Subcutaneous abdominal adipose tissue (tissue), 5 donors: Measurements from ENCODE around the gene COL4A1.

Experiments
- H3K27ac ChIP-seq: one replicate; pipeline ENCODE4 v1.7.0; 2013; ENCODE audit warnings: low read depth, mild to moderate bottlenecking, inconsistent platforms, low read length, moderate library complexity
- H3K27me3 ChIP-seq, 5 donors: one replicate each; pipeline ENCODE4 v1.7.0; 2013; ENCODE audit warnings: low read length in 5 of 5, inconsistent platforms in 1 of 5; ENCODE audit not compliant: control insufficient read depth in 5 of 5, insufficient read depth in 4 of 5
- H3K36me3 ChIP-seq, 5 donors: one replicate each; pipeline ENCODE4 v1.7.0; 2013; ENCODE audit warnings: low read length in 5 of 5; ENCODE audit not compliant: control insufficient read depth in 5 of 5, insufficient read depth in 5 of 5
- H3K4me1 ChIP-seq, 5 donors: one replicate each; pipeline ENCODE4 v1.7.0; 2013; ENCODE audit warnings: low read length in 5 of 5, mild to moderate bottlenecking in 3 of 5, moderate library complexity in 1 of 5; ENCODE audit not compliant: control insufficient read depth in 5 of 5, insufficient read depth in 5 of 5
- H3K4me3 ChIP-seq, 5 donors: one replicate each; pipeline ENCODE4 v1.7.0; 2013; ENCODE audit warnings: low read length in 5 of 5, low read depth in 1 of 5
- H3K9ac ChIP-seq, 5 donors: one replicate each; pipeline ENCODE4 v1.7.0; 2013; ENCODE audit warnings: low read length in 5 of 5, mild to moderate bottlenecking in 4 of 5, moderate library complexity in 3 of 5
- H3K9me3 ChIP-seq, 5 donors: one replicate each; pipeline ENCODE4 v1.7.0; 2013; ENCODE audit warnings: low read length in 5 of 5; ENCODE audit not compliant: control insufficient read depth in 5 of 5
- donor health status: healthy.
- donor health status: healthy.
- donor health status: healthy.
- donor health status: healthy.
- donor health status: healthy.

The COL4A1 gene

DNA sequence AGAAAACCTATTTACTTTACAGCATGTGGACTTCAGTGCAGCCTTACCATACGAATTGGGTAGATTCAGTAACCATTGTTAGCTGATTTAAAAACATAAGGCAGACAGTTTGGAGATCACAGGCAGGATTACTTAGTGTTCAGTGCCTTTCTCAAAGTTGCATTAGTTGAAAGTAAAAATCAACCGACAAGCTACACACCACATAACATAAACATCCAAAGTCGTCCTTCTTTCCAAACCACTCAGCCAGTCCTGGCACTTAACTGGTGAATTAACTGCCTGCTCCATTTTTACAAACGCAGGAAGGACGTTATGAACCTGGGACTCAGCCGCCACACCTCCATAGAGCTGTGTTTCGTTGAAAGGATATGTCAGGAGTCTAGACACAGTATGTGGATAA, 91.4 kb downstream of the COL4A1 start:
- Histone ChIP-seq H3K27ac (peak overlapping the region; percentile 95), H3K9me3 (no peaks in the 10 kb centered on the region), H3K9ac (peak overlapping the region in 2 of 5 donors; percentile 49 to 65), H3K4me1 (peaks cover 14 to 59% (median 42%) of the 10 kb centered on the region in 5 donors), H3K4me3 (no peak overlapping the region), H3K36me3 (peaks cover 13 to 44% (median 37%) of the 10 kb centered on the region in 5 donors), H3K27me3 (no peaks in the 10 kb centered on the region)

DNA sequence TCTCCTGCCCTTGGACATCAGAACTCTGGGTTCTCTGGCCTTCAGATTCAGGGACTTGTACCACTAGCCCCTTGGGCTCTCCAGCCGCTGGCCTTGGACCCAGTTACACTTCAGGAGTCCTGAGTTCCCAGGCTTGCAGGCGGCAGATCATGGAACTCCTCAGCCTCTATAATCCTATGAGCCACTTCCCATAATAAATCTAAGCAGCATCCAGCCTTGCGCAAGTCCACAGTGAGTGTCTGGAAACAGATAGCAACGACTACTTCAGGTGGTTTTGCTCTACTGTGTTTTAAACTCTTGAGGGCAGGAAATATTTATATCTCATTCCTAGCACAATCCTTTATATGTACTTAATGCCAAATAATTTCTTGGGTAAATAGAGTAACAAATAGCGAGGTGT, 92.3 kb downstream of the COL4A1 start:
- Histone ChIP-seq H3K27ac (peak overlapping the region; percentile 95), H3K9me3 (no peaks in the 10 kb centered on the region), H3K4me1 (peaks cover 14 to 54% (median 42%) of the 10 kb centered on the region in 5 donors), H3K27me3 (no peaks in the 10 kb centered on the region), H3K9ac (no peak overlapping the region), H3K36me3 (peaks cover 13 to 54% (median 46%) of the 10 kb centered on the region in 5 donors), H3K4me3 (no peak overlapping the region)

DNA sequence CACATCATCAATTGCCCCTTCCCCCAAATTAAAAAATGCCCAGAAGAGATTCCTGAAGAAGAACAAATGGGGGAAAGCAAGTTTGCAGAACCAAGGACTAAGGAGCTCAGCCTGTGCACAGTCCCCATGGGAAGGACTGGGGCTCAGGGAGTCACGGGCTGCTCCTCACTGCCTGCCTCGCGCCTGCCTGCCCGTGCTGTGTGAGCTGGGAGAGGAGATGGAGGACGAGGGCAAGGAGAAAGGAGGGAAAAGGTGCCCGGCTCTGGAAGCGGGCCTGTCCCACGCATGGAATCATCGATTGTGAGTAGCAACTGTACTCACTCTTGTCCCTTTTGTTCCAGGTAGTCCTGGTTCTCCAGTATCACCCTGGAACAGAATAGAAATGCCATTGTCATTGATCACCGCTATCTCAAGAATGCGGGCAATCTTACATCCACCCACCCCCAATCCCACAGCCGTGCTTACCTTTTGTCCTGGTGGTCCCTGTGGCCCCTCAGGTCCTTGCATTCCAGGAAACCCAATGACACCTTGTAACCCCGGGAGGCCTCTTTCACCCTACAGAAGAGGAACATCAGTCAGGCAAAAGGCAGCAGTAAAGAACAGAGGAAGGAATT, 93.4 kb downstream of the COL4A1 start:
- peaks cover 18 to 59% (median 51%) of the 10 kb centered on the region in 5 donors for H3K36me3 ChIP-seq

DNA sequence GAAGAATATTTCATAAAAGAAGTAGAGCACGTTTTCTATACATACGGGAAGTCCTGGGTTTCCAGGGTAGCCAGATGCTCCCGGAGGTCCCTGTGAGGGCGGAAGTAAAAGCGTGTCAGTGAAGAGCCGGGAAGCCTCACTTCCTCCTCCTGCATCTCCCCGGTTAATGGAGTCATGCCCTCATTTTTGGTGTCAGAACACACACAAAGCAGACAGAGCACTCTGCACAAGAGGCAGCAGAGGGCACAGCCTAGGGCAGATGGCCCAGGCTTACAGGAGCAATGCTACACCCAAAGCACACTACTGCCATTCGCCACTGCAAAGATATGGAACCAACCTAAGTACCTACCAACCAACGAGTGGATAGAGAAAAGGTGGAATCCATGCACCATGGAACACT, 94.4 kb downstream of the COL4A1 start:
- peaks cover 21 to 68% (median 60%) of the 10 kb centered on the region in 5 donors for H3K36me3 ChIP-seq
- peak overlapping the region in 1 of 5 donors; percentile 23 for H3K9ac ChIP-seq
- H3K4me3 ChIP-seq = no peak overlapping the region
- H3K27ac ChIP-seq = no peak overlapping the region
- H3K9me3 ChIP-seq = no peaks in the 10 kb centered on the region
- peaks cover 10 to 37% (median 25%) of the 10 kb centered on the region in 5 donors for H3K4me1 ChIP-seq
- H3K27me3 ChIP-seq = no peaks in the 10 kb centered on the region

More for the DNA sequence above, 93.4 kb downstream of the COL4A1 start:
- H3K4me3 ChIP-seq = no peak overlapping the region
- peaks cover 12 to 47% (median 34%) of the 10 kb centered on the region in 5 donors for H3K4me1 ChIP-seq
- H3K9me3 ChIP-seq = no peaks in the 10 kb centered on the region
- peak overlapping the region; percentile 95 for H3K27ac ChIP-seq
- no peaks in the 10 kb centered on the region for H3K27me3 ChIP-seq
- peak overlapping the region in 1 of 5 donors; percentile 26 for H3K9ac ChIP-seq

DNA sequence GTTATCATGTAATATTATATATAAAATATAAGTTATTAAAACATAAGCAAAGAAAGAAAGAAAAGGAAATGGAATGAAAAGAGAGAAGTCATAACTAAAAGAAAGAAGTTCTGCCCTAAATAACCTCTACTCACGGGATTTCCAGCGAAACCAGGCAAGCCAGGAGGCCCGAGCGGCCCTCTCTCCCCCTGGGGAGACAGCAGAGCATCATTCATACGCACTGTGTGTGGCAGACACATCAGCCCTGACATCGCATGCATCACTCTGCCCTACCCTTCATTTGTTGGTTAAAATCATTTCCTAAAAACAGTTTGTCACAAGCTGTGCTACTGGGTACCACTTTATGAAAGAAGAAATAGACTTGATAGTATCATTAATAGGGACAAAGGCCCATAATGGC, 95.2 kb downstream of the COL4A1 start:
- H3K36me3 ChIP-seq = peaks cover 21 to 76% (median 68%) of the 10 kb centered on the region in 5 donors

DNA sequence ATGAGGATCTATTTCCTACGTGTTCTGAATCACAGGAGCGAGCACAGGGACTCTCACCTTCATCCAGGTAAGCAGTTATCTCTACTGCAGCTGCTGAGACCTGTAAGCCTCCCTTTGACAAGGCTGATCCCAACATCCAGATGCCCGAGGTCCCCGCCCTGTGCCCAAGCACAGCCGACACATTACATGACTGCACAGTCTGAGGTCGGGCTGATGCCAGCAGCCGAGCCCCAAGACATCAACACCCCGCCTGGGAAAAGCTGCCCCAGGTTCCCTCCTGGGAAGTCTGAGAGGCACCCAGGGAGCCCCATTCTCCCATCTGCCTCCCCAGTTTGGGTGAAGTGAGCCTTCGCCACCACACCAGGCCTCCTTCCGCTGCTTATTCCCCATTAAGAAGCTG, 95.9 kb downstream of the COL4A1 start:
- no peak overlapping the region for H3K4me3 ChIP-seq
- no peak overlapping the region for H3K9ac ChIP-seq
- peaks cover 25 to 83% (median 75%) of the 10 kb centered on the region in 5 donors for H3K36me3 ChIP-seq
- peaks cover 2 to 22% (median 10%) of the 10 kb centered on the region in 5 donors for H3K4me1 ChIP-seq
- no peaks in the 10 kb centered on the region for H3K27me3 ChIP-seq
- peak overlapping the region; percentile 38 for H3K27ac ChIP-seq
- H3K9me3 ChIP-seq = no peaks in the 10 kb centered on the region

More for the DNA sequence above, 95.2 kb downstream of the COL4A1 start:
- no peak overlapping the region for H3K9ac ChIP-seq
- no peak overlapping the region for H3K27ac ChIP-seq
- H3K27me3 ChIP-seq = no peaks in the 10 kb centered on the region
- H3K4me3 ChIP-seq = no peak overlapping the region
- peaks cover 6 to 29% (median 17%) of the 10 kb centered on the region in 5 donors for H3K4me1 ChIP-seq
- no peaks in the 10 kb centered on the region for H3K9me3 ChIP-seq

DNA sequence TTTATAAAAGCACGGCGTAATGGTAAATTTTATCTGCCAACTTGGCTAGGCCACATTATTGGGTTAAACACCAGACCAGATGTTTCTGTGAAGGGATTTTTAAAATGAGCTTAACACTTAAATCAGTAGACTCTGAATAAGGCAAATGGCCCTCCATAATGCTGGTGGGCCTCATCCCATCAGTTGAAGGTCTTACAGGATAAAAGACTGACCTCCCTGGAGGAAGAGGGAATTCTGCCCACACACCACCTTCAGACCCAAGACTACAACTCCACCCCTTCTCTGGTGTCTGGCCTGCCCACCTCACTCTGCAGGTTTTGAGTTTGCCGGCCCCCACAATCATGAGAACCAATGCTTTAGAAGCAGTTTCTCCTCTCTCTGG, 96.4 kb downstream of the COL4A1 start:
- Histone ChIP-seq H3K36me3 (peaks cover 25 to 86% (median 79%) of the 10 kb centered on the region in 5 donors), H3K4me3 (no peak overlapping the region)

DNA sequence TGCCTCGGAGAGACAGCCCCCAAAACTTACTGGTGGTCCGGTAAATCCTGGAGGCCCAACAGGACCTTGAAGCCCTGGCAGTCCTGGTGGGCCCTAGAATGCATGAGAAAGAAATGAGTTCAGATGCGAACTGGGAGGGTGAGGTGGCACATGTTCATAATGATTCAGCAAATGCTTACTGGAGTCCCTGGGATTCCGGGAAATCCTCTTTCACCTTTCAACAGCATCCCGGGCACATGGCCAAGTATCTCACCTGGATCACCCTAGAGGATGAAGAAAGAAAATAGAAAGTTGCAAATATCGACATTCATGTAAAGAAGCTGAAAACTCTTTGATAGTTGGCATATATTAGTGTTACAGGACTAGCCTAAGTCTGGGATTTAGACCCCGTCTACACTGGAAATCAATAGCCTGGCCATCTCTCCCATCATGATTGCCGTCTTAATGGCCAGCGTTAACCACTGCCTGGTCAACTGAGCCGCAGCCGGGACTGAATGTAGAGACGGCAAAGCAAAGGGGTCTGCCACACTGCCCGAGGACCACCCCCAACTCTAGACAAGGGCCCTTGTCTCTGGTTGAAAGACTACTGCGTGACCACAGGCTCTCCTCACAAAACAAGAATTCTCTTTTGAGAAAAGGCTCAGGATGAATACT, 96.9 kb downstream of the COL4A1 start:
- Histone ChIP-seq H3K36me3 (peaks cover 26 to 90% (median 82%) of the 10 kb centered on the region in 5 donors), H3K4me1 (peaks cover 0 to 13% (median 2%) of the 10 kb centered on the region in 5 donors), H3K27ac (peak overlapping the region; percentile 15), H3K4me3 (no peak overlapping the region), H3K27me3 (no peaks in the 10 kb centered on the region), H3K9me3 (no peaks in the 10 kb centered on the region), H3K9ac (no peak overlapping the region)

More for the DNA sequence above, 96.4 kb downstream of the COL4A1 start:
- Histone ChIP-seq H3K9ac (no peak overlapping the region), H3K4me1 (peaks cover 0 to 18% (median 6%) of the 10 kb centered on the region in 5 donors), H3K9me3 (no peaks in the 10 kb centered on the region), H3K27me3 (no peaks in the 10 kb centered on the region), H3K27ac (peak overlapping the region; percentile 15)

DNA sequence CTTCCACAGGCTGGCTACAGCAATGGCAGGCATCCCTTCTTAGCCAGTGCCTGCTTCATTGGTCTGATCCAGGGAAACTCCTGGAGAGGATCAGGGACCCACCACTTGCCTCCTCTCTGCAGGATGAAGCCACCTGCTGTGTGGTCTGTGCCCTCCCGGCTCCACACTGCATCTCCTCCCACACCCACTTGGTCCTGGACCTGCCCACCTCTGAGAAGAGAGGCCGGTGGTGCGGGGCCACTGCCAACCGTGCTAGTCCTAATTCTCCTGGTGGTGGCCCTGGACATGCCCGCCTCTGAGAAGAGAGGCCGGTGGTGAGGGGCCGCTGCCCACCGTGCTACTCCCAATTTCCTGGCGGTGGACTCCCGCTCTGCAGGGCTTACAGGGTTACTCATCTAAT, 98.8 kb downstream of the COL4A1 start:
- H3K4me3 ChIP-seq = no peak overlapping the region
- H3K4me1 ChIP-seq = no peaks in the 10 kb centered on the region
- no peaks in the 10 kb centered on the region for H3K27me3 ChIP-seq
- H3K36me3 ChIP-seq = peaks cover 40 to 94% (median 87%) of the 10 kb centered on the region in 5 donors
- no peak overlapping the region for H3K9ac ChIP-seq
- H3K9me3 ChIP-seq = no peaks in the 10 kb centered on the region
- peak overlapping the region; percentile 3 for H3K27ac ChIP-seq

DNA sequence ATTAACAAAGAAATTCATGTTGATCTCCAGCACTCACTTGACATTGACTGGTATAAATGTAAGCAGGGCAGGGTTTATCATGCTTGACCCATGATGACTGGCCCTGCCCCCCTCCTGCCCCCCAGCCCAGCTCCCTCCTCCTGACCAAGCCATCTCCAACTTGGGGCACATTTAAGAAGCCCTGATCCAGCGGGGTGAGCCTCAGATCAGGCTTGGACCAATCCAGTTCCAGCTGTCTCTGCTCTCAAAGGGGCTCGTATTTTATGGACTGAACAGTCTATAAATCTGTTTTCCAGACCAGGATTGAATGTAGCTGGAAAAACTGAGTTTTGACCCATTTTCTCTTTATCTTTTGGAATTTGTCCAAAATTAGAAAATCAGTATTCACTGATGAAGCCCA, 100.0 kb downstream of the COL4A1 start:
- Histone ChIP-seq H3K4me1 (no peaks in the 10 kb centered on the region), H3K36me3 (peaks cover 40 to 93% (median 83%) of the 10 kb centered on the region in 5 donors), H3K9me3 (no peaks in the 10 kb centered on the region), H3K4me3 (no peak overlapping the region), H3K27me3 (no peaks in the 10 kb centered on the region), H3K27ac (peak overlapping the region; percentile 40), H3K9ac (no peak overlapping the region)
